ENCODE data around the gene TSFM.

GRCh38 chr12:57756406-57757341 lies 25.9 kb upstream of the TSFM start:
- TF ChIP-seq CTCF (IDR thresholded peaks at IDR 0.05; ENCODE audit: insufficient read depth, low read length, poor library complexity, severe bottlenecking) = peak; percentile 83
- TF ChIP-seq EZH2phosphoT487 (conservative IDR thresholded peaks at IDR 0.05; ENCODE audit: low read length) = no peak
